WERI-Rb-1 (cell line): ENCODE results near the gene HIF1A.

Experiments
- DNase-seq: peaks from one replicate; pipeline ENCODE4 v3.0.0-alpha.2; 2020
- H3K27ac ChIP-seq: fragments of 250-450 bp; sonication (Bioruptor Pico); 2 replicates; pipeline ENCODE4 v1.5.1; 2020; ENCODE audit warnings: mild to moderate bottlenecking, moderate library complexity
- H3K27me3 ChIP-seq: fragments of 250-450 bp; sonication (Bioruptor Pico); 2 replicates; pipeline ENCODE4 v1.5.1; 2021; ENCODE audit warnings: mild to moderate bottlenecking, low read depth, moderate library complexity; ENCODE audit not compliant: insufficient read depth, severe bottlenecking
- H3K36me3 ChIP-seq: fragments of 250-450 bp; sonication (Bioruptor Pico); 2 replicates; pipeline ENCODE4 v1.5.1; 2020; ENCODE audit warnings: mild to moderate bottlenecking, moderate library complexity
- H3K4me3 ChIP-seq: 2 replicates; pipeline ENCODE4 v1.5.1; 2011; ENCODE audit warnings: low read depth, mild to moderate bottlenecking, control low read depth, low read length
- H3K9me3 ChIP-seq: fragments of 250-450 bp; sonication (Bioruptor Pico); 2 replicates; pipeline ENCODE4 v1.5.1; 2021; ENCODE audit warnings: mild to moderate bottlenecking, moderate library complexity; ENCODE audit not compliant: severe bottlenecking
- TF ChIP-seq, protein P1 (sequence below): IDR thresholded peaks from 2 replicates; pipeline ENCODE4 v1.5.1; 2011; ENCODE audit warnings: low read depth, mild to moderate bottlenecking, control low read depth, inconsistent platforms, low read length

The HIF1A gene

DNA sequence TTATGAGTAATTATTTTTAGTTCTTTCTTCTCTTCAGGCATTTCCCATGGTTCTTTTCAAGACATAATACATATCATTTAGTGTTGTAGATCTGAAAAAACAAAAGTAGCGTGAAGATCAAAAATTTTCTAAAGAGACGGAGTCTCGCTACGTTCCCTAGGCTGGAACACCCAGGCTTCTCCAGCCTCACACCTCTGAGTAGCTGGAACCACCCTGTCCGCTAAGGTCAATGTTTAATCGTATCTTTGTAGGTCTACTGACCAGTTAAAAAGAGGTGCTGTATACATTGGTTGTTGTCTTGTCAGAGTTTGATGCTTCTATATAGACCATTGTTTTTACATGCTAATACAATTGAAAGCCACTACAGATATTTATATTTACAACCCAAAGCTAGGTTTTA is 1.3 kb upstream of the HIF1A start:
- H3K9me3 ChIP-seq: no peaks in the 10 kb centered on the region
- H3K27ac ChIP-seq: no peak overlapping the region
- TF ChIP-seq, protein P1, sequence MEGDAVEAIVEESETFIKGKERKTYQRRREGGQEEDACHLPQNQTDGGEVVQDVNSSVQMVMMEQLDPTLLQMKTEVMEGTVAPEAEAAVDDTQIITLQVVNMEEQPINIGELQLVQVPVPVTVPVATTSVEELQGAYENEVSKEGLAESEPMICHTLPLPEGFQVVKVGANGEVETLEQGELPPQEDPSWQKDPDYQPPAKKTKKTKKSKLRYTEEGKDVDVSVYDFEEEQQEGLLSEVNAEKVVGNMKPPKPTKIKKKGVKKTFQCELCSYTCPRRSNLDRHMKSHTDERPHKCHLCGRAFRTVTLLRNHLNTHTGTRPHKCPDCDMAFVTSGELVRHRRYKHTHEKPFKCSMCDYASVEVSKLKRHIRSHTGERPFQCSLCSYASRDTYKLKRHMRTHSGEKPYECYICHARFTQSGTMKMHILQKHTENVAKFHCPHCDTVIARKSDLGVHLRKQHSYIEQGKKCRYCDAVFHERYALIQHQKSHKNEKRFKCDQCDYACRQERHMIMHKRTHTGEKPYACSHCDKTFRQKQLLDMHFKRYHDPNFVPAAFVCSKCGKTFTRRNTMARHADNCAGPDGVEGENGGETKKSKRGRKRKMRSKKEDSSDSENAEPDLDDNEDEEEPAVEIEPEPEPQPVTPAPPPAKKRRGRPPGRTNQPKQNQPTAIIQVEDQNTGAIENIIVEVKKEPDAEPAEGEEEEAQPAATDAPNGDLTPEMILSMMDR: no peak
- no peaks in the 10 kb centered on the region for H3K27me3 ChIP-seq
- peaks cover 14% of the 10 kb centered on the region for H3K36me3 ChIP-seq
- DNase-seq: no peak
- H3K4me3 ChIP-seq: no peak overlapping the region

DNA sequence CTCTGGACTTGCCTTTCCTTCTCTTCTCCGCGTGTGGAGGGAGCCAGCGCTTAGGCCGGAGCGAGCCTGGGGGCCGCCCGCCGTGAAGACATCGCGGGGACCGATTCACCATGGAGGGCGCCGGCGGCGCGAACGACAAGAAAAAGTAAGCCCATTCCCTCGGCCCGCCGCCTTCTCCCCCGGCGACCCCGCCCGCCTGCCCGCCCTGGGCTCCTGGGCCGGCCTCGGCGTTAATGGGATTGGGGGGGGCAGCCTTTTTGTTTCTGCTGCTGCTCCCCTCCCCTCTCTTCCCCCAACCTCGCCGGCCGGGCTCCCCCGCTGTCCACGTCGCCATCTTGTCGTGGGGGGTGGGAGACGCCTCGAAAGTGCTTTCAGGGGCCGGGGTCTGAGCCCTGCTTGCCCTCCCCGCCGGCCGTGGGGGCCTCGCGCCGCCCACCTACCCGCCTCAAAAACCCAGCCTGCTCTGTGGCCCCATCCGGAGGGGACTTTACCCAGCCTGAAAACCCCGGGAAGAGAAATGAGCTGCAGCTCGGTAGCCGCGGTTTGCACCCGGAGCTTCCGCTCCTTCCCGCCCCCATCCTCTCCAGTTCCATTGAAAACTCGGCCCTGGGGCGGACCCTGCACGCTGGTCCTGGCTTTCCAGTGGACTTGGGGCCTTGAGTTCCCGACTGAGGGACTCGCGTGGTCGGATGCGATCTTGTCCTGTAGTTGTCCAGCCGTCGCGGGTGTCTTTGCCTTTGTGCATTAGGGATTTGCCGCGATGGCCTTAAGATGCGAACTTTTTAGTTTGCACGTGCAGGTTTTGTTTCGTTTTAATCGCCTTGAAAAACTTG is 598 bp downstream of the HIF1A start:
- DNase-seq: peak; percentile 73
- H3K4me3 ChIP-seq: peak overlapping the region; percentile 70
- H3K27me3 ChIP-seq: no peaks in the 10 kb centered on the region
- H3K27ac ChIP-seq: peak overlapping the region; percentile 99
- H3K9me3 ChIP-seq: no peaks in the 10 kb centered on the region
- H3K36me3 ChIP-seq: peaks cover 14% of the 10 kb centered on the region
- TF ChIP-seq, protein P1: no peak

GRCh38 chr14:61696753-61697318 is 1.5 kb downstream of the HIF1A start:
- TF ChIP-seq, protein P1: no peak
- no peak for DNase-seq
- H3K27ac ChIP-seq: peak overlapping the region; percentile 99
- H3K36me3 ChIP-seq: peaks cover 14% of the 10 kb centered on the region
- H3K9me3 ChIP-seq: no peaks in the 10 kb centered on the region
- no peaks in the 10 kb centered on the region for H3K27me3 ChIP-seq
- peak overlapping the region; percentile 70 for H3K4me3 ChIP-seq

- H3K27me3 ChIP-seq: no peaks in the 10 kb centered on the region
- no peak for DNase-seq
- peak overlapping the region; percentile 10; the same call in 1 of the 2 replicates for H3K4me3 ChIP-seq
- H3K9me3 ChIP-seq: no peaks in the 10 kb centered on the region
- H3K36me3 ChIP-seq: peaks cover 14% of the 10 kb centered on the region
- TF ChIP-seq, protein P1: no peak
- no peak overlapping the region for H3K27ac ChIP-seq
Measured at GRCh38 chr14:61698206-61698980, 3.1 kb downstream of the HIF1A start.

DNA sequence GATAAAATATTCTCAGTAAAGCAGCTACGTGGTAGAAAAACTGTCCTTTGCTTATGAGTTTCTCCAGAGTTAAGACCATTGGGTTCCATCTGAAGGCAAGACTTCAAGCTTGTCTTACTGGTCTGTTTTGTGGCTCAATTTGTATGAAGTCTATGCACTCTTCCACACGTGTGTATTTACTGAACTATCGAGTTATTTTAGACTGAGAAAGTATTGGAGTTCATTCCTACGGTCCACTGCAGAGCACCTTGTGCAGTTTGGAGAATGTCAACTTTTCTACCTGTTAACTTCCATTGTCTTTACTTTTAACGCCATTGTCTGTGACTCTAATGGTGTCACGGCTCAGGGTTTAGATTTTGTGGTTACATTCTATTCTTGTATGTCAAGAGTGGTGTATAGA is 3.7 kb downstream of the HIF1A start:
- Histone ChIP-seq H3K27ac (no peak overlapping the region), H3K9me3 (no peaks in the 10 kb centered on the region), H3K36me3 (peaks cover 14% of the 10 kb centered on the region), H3K4me3 (no peak overlapping the region), H3K27me3 (no peaks in the 10 kb centered on the region)
- no peak for DNase-seq
- TF ChIP-seq, protein P1: no peak
